Uterus (tissue), 4 donors: ENCODE measurements around the gene A2M. TPM values are rescaled to one million over a fixed set of nuclear protein-coding genes. Genes with fewer than 3 reads are reported as not detected.

Experiments
- DNase-seq, 2 donors: peaks; one replicate each; pipeline ENCODE4 v3.0.0-alpha.2; 2019 to 2020
- H3K27ac ChIP-seq, 2 donors: fragments of 200-600 bp; sonication (generic); 1 replicate in 1 of 2; 2 replicates in 1 of 2; pipeline ENCODE4 v1.5.1; 2016 to 2018
- H3K27me3 ChIP-seq, 2 donors: fragments of 200-600 bp; sonication (generic); one replicate each; pipeline ENCODE4 v1.5.1; 2018 to 2019; ENCODE audit warnings: control low read depth in 1 of 2
- H3K36me3 ChIP-seq, 2 donors: fragments of 200-600 bp; sonication (generic); one replicate each; pipeline ENCODE4 v1.5.1; 2019; ENCODE audit warnings: control low read depth in 1 of 2
- H3K4me1 ChIP-seq, 2 donors: fragments of 200-600 bp; sonication (generic); one replicate each; pipeline ENCODE4 v1.5.1; 2018 to 2019; ENCODE audit warnings: control low read depth in 1 of 2
- H3K4me3 ChIP-seq, 2 donors: fragments of 200-600 bp; sonication (generic); 1 replicate in 1 of 2; 2 replicates in 1 of 2; pipeline ENCODE4 v1.5.1; 2018 to 2019; ENCODE audit warnings: mild to moderate bottlenecking in 1 of 2
- H3K9me3 ChIP-seq, 2 donors: fragments of 200-600 bp; sonication (generic); one replicate each; pipeline ENCODE4 v1.5.1; 2019; ENCODE audit warnings: control low read depth in 1 of 2
- POLR2A ChIP-seq, 2 donors: fragments of 450-650 bp; IDR thresholded peaks; one replicate each; pipeline ENCODE4 v1.6.1; 2016; ENCODE audit warnings: antibody characterized with exemption in 2 of 2, mild to moderate bottlenecking in 1 of 2, moderate library complexity in 1 of 2
- intact Hi-C: fragments of 100-400 bp; cut with DNase I; formaldehyde crosslinking; loops from one replicate; pipeline ENCODE4 v1.15.1; 2023; ENCODE audit warnings: low total_unique reads
- total RNA-seq, 4 donors: library from RNA; depleted of rRNA in 3 of 4; stranded (reverse); fragments of >200 nt in 3 of 4; gene quantifications; one replicate each; pipeline versions ENCODE4 v1.1.0 to v1.2.4, GENCODE V29; 2014 to 2023
- TF ChIP-seq, protein P1 (sequence below), 4 experiments: fragments of 200-600 bp in 2 of 4; fragments of 450-650 bp in 2 of 4; sonication (generic) in 2 of 4; IDR thresholded peaks; one replicate each; pipeline ENCODE4 v1.5.1; 2016 to 2019; ENCODE audit warnings: antibody characterized with exemption in 4 of 4, mild to moderate bottlenecking in 2 of 4, moderate library complexity in 1 of 4
- donor health status: DM: yes; HTN: yes; CAD: no.

The A2M gene
- total RNA-seq, 4 donors from 2014 or later: 305 to 1,063 (median 353) TPM

GRCh38 chr12:9074484-9075137 is 41.1 kb downstream of the A2M start:
- Histone ChIP-seq H3K27me3 (no peaks in the 10 kb centered on the region), H3K9me3 (no peaks in the 10 kb centered on the region), H3K4me3 (no peak overlapping the region), H3K4me1 (no peaks in the 10 kb centered on the region), H3K27ac (no peak overlapping the region), H3K36me3 (no peaks in the 10 kb centered on the region)
- intact Hi-C loops: no loop called here
- no peak for DNase-seq
- TF ChIP-seq, protein P1, sequence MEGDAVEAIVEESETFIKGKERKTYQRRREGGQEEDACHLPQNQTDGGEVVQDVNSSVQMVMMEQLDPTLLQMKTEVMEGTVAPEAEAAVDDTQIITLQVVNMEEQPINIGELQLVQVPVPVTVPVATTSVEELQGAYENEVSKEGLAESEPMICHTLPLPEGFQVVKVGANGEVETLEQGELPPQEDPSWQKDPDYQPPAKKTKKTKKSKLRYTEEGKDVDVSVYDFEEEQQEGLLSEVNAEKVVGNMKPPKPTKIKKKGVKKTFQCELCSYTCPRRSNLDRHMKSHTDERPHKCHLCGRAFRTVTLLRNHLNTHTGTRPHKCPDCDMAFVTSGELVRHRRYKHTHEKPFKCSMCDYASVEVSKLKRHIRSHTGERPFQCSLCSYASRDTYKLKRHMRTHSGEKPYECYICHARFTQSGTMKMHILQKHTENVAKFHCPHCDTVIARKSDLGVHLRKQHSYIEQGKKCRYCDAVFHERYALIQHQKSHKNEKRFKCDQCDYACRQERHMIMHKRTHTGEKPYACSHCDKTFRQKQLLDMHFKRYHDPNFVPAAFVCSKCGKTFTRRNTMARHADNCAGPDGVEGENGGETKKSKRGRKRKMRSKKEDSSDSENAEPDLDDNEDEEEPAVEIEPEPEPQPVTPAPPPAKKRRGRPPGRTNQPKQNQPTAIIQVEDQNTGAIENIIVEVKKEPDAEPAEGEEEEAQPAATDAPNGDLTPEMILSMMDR (IDR thresholded peaks at IDR 0.05): no peak
- TF ChIP-seq POLR2A (IDR thresholded peaks at IDR 0.05): no peak

GRCh38 chr12:9073076-9073475 is 42.6 kb downstream of the A2M start:
- no peaks in the 10 kb centered on the region for H3K4me1 ChIP-seq
- H3K9me3 ChIP-seq: no peaks in the 10 kb centered on the region
- no peak for DNase-seq
- no peak overlapping the region for H3K27ac ChIP-seq
- TF ChIP-seq, protein P1 (IDR thresholded peaks at IDR 0.05): no peak
- no peak for TF ChIP-seq POLR2A (IDR thresholded peaks at IDR 0.05)
- intact Hi-C loops: no loop called here
- H3K27me3 ChIP-seq: no peaks in the 10 kb centered on the region
- H3K36me3 ChIP-seq: no peaks in the 10 kb centered on the region
- no peak overlapping the region for H3K4me3 ChIP-seq

GRCh38 chr12:9072481-9073038 is 43.2 kb downstream of the A2M start:
- Histone ChIP-seq H3K4me3 (no peak overlapping the region), H3K4me1 (no peaks in the 10 kb centered on the region), H3K36me3 (no peaks in the 10 kb centered on the region), H3K9me3 (no peaks in the 10 kb centered on the region), H3K27me3 (no peaks in the 10 kb centered on the region), H3K27ac (no peak overlapping the region)
- no peak for DNase-seq
- intact Hi-C loops: no loop called here
- TF ChIP-seq, protein P1 (IDR thresholded peaks at IDR 0.05): no peak
- no peak for TF ChIP-seq POLR2A (IDR thresholded peaks at IDR 0.05)

DNA sequence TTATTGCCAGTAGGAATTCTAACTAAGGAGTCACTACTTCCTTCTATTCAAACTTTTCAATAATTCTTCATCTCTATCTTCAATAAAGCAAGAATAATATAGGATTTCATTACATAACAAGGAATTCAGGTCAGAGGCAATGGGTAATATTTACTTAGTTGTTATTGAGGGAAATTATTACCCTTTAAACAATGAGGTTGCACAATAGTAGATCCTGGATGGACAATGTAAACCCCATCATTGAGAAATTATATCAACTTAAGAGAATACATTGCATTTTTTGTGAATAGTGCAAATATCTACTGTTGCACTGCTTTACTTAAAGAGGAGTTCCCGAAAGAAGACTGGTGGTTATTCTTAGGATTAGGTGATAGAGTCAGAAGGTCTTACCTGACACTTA is 43.8 kb downstream of the A2M start:
- no peak overlapping the region for H3K4me3 ChIP-seq
- intact Hi-C loops: no loop called here
- DNase-seq: no peak
- TF ChIP-seq POLR2A (IDR thresholded peaks at IDR 0.05): no peak
- TF ChIP-seq, protein P1 (IDR thresholded peaks at IDR 0.05): no peak
- no peaks in the 10 kb centered on the region for H3K9me3 ChIP-seq
- no peaks in the 10 kb centered on the region for H3K36me3 ChIP-seq
- H3K27ac ChIP-seq: no peak overlapping the region
- no peaks in the 10 kb centered on the region for H3K4me1 ChIP-seq
- H3K27me3 ChIP-seq: no peaks in the 10 kb centered on the region

DNA sequence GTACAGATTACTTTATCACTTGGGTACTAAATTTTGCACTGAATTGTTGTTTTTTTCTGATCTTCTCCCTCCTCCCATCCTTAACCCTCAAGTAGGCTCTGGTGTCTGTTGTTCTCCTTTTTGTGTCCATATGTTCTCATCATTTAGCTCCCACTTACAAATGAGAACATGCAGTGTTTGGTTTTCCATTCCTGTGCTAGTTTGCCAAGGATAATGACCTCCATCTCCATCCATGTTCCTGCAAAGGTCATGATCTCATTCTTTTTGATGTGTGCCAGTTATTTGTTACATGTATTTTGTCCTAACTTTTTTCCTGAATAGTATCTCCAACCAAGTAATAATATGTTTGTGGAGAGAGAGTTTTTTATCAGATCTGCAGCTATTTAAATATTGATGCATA is 44.2 kb downstream of the A2M start:
- DNase-seq: no peak

More for the DNA sequence above, 44.2 kb downstream of the A2M start:
- intact Hi-C loops: no loop called here
- H3K27ac ChIP-seq: no peak overlapping the region
- no peaks in the 10 kb centered on the region for H3K4me1 ChIP-seq
- no peak overlapping the region for H3K4me3 ChIP-seq
- no peaks in the 10 kb centered on the region for H3K36me3 ChIP-seq
- no peaks in the 10 kb centered on the region for H3K9me3 ChIP-seq
- TF ChIP-seq POLR2A (IDR thresholded peaks at IDR 0.05): no peak
- TF ChIP-seq, protein P1 (IDR thresholded peaks at IDR 0.05): no peak
- no peaks in the 10 kb centered on the region for H3K27me3 ChIP-seq
